HG02623 (cell line): Measurements from ENCODE around the gene ANKRD53.
"Not testable (repeated sequence)": the region's sequence is repeated elsewhere in the genome, so short reads cannot be mapped to it uniquely, and the experiment has no call there.

Experiments
- ATAC-seq: cut with Tn5 transposase; IDR thresholded peaks from one replicate; pipeline ENCODE4 v1.9.1; 2021; ENCODE audit warnings: moderate library complexity; ENCODE audit not compliant: unreplicated experiment

Gene ANKRD53

DNA sequence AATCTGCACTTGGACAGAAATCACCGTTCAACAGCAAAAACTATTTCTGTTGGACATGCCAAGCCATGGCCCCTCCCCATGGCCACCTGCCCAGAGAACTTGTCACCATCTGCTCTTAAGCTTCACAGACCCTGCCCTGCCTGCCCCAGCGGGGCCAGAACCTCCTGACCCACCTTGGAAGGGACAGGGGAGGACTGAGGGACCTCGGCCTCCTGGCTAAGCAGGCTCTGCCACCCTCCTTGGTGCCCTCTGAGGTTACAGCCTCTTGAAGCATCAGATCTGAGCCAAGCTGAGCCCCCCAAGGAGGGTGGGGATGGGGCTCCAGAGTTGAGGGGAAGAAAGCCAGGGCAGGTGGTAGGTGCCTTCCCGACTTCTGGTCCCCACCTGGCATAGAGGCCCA, 9.7 kb downstream of the ANKRD53 start:
- no peak for ATAC-seq

GRCh38 chr2:70988726-70989648, 10.6 kb downstream of the ANKRD53 start:
- no peak for ATAC-seq

DNA sequence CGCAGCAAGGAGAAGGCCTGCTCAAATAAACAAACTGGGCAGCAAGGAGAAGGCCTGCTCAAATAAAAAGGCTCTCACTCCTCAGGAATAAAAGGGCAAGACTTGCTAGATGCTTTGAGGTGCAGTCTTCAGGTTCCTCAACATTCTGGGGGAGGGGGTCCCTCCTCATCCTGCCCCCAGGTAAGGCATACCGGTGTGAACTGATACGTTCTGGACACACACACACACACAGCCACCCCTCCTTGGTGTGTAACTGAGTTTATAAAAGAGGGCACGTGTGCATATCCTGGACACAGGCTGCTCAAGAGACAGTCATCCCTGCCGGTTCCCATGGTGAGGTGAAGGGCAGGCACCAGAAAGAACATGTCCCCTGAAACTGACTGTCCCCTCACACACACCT, 11.8 kb downstream of the ANKRD53 start:
- no peak for ATAC-seq

DNA sequence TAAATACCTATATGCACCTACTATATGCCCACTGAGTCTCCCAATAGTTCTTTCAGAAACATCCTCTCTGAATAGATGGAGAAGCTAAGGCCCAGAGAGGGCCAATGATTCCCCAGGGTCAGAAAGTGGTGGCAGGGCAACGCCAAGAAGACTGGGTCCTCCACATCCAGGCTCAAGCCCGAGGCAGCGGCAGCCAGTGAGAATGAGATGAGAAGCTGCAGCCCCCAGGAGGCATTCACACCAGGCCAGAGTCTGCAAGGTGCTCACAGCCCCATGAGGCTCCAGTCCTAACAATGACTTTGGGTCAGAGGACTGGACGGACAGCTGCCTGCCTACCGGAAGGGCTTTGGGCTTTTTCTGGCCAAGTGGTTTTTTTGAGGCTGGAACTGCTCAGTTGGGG, 12.7 kb downstream of the ANKRD53 start:
- ATAC-seq = no peak

DNA sequence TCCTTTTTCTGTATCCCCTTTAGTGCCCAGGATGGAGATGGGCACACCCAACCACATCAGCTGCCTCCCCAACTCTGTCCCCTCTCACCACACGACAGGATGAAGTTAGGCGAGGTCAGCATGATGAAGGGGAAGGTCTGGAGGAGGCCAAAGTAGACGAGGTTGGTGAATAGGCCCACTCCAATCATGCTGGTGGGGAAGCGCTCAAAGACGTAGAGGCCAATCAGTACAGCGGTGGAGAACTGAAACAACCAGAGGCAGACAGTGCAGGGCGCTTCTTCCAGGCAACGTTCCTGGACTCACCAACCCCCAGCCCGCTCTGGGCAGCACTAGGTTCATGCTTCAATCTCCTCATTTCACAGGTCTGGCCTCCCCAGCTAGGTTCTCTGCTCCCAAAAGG, 13.3 kb downstream of the ANKRD53 start:
- no peak for ATAC-seq

DNA sequence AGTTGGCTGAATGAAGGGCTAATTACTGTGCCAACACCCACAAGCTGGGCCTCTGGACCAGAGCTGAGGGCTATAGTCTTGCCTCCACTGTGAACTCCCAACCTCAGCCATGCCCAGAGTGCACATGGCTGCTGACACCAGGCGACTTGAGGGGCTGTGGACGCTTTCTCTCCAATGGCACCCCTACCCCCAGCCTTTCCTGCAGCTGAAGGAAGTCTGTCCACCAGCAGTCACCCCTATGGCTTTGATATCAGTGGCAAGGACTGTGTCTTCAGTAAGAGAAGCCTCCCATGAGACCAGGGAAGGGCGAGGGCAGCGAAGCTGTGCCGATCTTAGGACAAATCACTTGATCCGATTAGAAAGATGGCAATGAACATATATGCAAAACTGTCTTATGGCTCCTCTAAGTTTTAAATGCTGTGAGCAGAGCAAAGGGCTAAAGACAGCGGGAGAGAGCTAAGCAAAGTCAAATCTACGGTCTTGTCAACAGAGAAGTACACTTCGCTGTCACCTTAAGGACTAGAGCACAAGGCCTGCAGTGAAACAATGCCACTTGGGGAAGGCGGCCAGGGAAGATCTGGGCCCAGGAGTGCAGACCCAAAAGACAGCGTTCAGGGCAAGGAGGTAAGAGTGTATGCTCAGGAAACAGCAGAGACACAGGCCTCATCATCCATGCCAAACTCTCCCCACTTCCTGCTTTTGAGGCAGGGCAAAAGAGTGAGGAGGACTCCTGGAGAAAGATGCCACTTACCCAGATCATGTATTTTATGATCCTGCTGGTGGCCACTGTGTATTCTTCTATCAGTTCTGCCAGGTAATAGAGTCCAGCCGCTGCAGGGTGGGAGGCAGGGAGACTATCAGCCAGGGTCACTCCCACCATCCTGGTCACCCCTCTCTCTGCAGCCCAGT, 14.8 kb downstream of the ANKRD53 start:
- no peak for ATAC-seq

DNA sequence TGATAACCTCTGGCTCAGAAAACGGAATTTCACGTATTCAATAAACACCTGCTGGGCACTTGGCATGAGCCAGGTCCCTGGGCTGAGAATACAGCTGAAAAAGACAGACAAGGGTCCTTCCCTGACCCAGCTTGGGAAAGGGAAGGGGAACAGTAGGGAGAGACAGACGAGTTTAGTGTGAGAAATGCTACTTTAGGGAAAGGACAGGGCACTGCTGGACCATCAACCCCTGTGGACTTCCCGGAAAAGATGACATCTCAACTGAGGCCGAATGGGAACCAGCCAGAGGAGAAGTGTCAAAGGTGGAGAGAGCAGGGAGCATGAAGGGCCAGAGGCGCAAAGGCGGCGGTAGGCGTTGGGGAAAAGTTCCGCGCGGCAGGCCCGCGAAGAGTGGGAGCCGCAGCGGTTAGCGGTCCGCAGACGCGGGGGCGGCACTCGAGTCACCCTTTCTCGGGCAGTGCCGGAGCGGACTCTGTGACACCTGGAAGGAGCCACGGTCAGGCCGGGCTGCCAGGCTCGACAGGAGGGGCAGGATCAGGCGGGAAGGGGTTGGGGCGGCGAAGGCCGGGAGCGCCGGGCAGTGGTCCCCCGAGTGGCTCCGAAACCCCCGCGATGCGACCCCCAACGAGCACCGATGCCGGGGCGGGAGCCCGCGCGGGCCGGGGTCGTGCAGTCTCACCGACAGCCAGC, 15.7 kb downstream of the ANKRD53 start:
- peak; percentile 25 for ATAC-seq

DNA sequence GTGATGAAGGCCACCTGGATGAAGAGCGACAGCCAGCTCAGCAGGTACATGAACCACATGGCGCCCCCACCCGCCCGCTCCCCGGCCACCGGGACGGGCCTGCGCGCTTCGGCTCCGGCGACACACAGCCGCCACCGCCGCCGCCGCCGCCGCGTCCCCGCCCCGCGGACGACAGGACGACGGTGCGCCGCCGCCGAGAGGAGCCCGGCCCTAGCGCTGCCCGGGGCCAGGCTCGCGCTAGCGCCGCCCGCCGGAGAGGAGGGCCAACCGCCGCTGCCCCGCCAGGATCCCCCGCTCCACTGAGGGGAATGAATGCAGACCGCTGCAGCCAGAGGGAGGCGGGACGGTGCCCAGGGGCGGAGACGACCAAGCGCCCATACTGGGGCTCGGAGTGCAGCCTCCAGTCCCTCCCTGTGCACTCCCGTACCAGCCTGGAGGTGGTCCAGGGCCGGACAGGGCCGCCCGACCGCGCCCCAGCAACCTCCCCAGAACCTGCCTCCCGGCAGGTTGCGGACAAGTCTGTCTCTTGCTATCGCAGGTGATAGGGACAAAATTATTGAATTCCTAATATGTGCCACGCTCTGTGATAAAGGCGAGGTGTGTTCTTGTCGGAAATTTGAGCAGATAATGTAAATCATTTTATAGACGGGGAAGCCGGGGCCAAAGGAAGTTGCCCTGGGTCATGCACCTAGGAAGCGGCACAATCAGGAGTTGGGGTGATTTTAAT, 16.4 kb downstream of the ANKRD53 start, which contains the start of gene TEX261:
TSS of gene TEX261 (minus strand) at position 175 of the 727 bp plus-strand sequence. CDS start at position 59, 116 bp downstream.
- peak; percentile 90 for ATAC-seq

GRCh38 chr2:70995426-70995729, 16.9 kb downstream of the ANKRD53 start:
- peak; percentile 42 for ATAC-seq

- not testable (repeated sequence) for ATAC-seq
These were observed 20.5 kb downstream of the ANKRD53 start for GRCh38 chr2:70998885-70999284.

GRCh38 chr2:70999362-70999761, 20.9 kb downstream of the ANKRD53 start:
- no peak for ATAC-seq

DNA sequence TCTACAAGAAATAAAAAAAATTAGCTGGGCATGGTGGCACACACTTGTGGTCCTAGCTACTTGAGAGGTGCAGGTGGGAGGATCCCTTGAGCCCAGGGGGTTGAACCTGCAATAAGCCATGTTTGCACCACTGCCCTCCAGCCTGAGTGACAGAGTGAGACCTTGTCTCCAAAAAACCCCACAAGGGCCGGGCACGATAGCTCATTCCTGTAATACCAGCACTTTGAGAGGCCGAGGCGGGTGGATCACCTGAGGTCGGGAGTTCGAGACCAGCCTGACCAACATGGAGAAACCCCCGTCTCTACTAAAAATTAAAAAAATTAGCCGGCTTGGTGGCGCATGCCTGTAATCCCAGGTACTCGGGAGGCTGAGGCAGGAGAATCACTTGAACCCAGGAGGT, 21.5 kb downstream of the ANKRD53 start:
- not testable (repeated sequence) for ATAC-seq

GRCh38 chr2:71000780-71001591, 22.6 kb downstream of the ANKRD53 start:
- ATAC-seq = peak; percentile 91

DNA sequence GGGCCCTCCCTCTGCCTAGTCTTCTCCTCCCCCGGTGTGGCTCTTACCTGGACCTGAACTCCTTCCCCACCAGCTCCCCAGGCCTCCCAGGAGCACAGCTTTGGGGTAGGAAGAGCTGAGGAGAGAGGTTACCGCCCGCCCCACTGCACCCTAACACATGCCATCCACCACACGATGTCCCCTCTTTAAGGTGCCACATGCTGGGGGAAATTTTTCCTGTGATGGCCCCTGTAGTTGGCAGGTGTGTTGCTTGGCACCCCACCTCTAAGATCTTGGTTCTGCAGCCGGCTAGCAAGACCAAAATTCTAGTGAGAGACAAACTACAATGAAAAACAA, 23.1 kb downstream of the ANKRD53 start:
- ATAC-seq = no peak

DNA sequence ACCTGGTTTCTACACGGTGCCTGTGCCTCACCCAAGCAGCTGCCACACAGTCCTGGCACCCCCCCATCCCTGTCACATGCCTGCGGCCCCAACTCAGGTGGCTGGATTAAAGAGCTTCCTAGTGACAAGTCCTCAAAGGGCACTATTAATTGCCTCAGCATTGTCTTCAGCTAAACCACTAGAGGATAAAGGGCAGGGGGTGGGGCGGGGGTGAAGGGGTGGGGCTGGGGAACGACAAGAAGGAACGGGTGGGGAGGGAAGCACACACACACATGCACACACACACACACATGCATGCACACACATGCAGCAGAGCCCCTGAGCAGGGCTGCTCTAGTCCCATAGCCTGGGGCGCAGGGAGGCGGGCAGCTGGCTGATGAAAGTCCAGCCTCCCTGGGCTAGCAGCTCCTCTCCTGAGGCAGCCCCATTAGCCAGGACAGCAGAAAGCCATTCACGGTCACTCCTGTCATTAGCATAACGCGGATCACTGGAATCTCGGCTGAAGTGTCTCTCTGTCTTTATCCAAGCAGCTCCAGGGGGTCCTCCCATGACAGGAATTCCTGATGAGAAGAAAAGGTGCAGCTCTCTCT, 23.6 kb downstream of the ANKRD53 start:
- ATAC-seq = no peak

DNA sequence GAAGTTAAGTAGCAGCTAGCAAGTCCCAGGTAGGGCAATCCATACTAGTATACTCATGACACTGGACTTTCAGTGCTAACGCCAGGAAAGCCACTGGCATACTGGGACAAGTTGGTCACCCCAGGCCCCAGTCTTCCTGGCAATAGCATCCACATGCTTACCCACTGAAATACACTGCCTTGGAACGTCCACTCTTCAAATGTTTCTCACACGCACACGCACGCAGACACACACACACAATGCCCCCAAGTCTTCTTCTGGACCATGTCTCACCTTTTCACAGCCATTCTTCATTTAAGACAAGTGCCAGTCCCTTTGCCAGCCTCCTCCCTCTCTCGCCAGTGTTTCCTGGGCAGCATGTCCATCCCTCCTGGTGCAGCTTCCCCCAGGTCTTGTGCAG, 25.0 kb downstream of the ANKRD53 start:
- no peak for ATAC-seq

DNA sequence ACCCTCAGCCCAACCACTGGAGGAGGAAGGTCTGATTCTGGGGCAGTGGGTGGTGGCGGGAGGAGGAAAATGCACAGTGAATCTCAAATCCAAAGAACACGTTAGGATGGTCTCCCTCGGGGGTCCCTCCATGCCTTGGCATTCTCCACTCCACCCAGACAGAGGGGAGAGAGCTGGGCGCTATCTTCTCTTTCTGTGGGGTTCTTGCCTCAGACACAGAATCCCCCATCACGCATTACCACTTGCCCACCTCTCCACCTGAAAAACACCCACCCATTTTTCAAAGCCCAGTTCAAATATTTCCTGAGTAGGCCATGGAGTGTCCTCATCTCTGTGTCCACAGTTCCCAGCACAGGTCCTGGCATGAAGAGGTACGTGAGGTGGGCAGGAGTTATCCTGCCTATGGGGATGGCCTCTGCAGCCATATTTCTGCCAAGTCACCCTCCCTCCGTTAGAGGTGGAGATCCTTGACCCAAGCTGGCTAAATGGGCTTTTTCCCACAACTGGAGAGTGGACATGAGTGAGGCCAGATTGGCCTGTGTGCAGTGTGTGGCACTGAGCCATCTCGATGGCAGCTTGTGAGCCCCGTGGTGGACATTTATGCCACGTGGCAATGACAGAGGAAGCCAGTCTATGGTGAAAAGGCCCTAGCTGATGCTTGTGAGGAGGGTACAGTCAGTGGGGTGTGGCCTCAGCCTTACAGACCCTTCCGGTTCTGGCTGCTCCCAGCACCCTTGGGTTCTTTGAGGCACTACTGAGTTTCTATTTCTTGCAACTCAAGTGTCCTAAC, 25.7 kb downstream of the ANKRD53 start:
- no peak for ATAC-seq

- no peak for ATAC-seq
These were observed 26.4 kb downstream of the ANKRD53 start for GRCh38 chr2:71004857-71005256.
